HepG2 (cell line): ENCODE measurements around the gene IDNK. TPM values are rescaled to one million over a fixed set of nuclear protein-coding genes. Genes with fewer than 3 reads are reported as not detected.

Experiments used
- ATAC-seq: fragments of 200-7000 bp; cut with Tn5 transposase; 3 replicates; pipeline ENCODE4 v1.9.1; 2020; ENCODE audit warnings: mild to moderate bottlenecking, moderate library complexity
- BruUV-seq: library from RNA; stranded (reverse); fragments of 400-500 nt; replicated peaks from 2 replicates; lab custom pipeline; 2021; lab: Mats Ljungman, UMichigan
- CTCF ChIA-PET: fragments of 300-600 bp; formaldehyde crosslinking; extraction: SDS; loops from one replicate; lab custom pipeline; 2021; ENCODE audit warnings: low total read pairs, inconsistent platforms, low intra/inter-chr PET ratio; lab: Yijun Ruan, JAX
- POLR2A ChIA-PET: fragments of 350-600 bp; sonication (Branson Sonifier 250); formaldehyde crosslinking; loops from one replicate; lab custom pipeline; 2020; ENCODE audit warnings: antibody characterized with exemption, inconsistent platforms; lab: Yijun Ruan, JAX
- DNase-seq: peaks from one replicate; pipeline ENCODE4 v3.0.0-alpha.2; 2015; ENCODE audit warnings: low spot score
- FAIRE-seq: peaks from 3 replicates; lab custom pipeline; 2011; peaks lifted over from hg19 to GRCh38; lab: Jason Lieb, UNC
- H2AFZ ChIP-seq: one replicate; pipeline ENCODE4 v1.6.1; 2011; ENCODE audit warnings: low read length, inconsistent platforms
- H3K27ac ChIP-seq: fragments of 300-600 bp; 3 replicates; pipeline ENCODE4 v1.8.0; 2011; ENCODE audit warnings: mixed run types, mild to moderate bottlenecking, mixed read lengths, low read length, inconsistent platforms; ENCODE audit not compliant: insufficient read depth; ENCODE audit errors: extremely low read length
- H3K27me3 ChIP-seq, 2 experiments: fragments of 200-600 bp in 1 of 2; 2 replicates in 1 of 2; 3 replicates in 1 of 2; pipeline versions ENCODE4 v1.6.0 to v1.8.0; 2011; ENCODE audit warnings: low read length in 2 of 2, mild to moderate bottlenecking in 2 of 2, moderate library complexity in 2 of 2, inconsistent platforms in 1 of 2; ENCODE audit not compliant: insufficient read depth in 2 of 2, control insufficient read depth in 1 of 2
- H3K36me3 ChIP-seq, 2 experiments: fragments of 200-600 bp in 1 of 2; replicated peaks in 1 of 2; 2 replicates in 1 of 2; 3 replicates in 1 of 2; pipeline versions ENCODE4 v1.5.1 to v1.8.0; 2011; ENCODE audit warnings: low read length in 2 of 2, inconsistent platforms in 1 of 2; ENCODE audit not compliant: insufficient read depth in 2 of 2, control insufficient read depth in 1 of 2
- H3K4me1 ChIP-seq: 2 replicates; pipeline ENCODE4 v1.5.1; 2012; ENCODE audit warnings: low read length, inconsistent platforms; ENCODE audit not compliant: insufficient read depth
- H3K4me2 ChIP-seq: 2 replicates; pipeline ENCODE4 v1.6.0; 2011; ENCODE audit warnings: low read depth, low read length, inconsistent platforms
- H3K4me3 ChIP-seq, 3 experiments: fragments of 200-600 bp in 1 of 3; sonication (generic), shearing (Covaris generic) in 1 of 3; replicated peaks in 1 of 3; 2 replicates each; pipeline ENCODE4 v1.5.1; 2011 to 2016; ENCODE audit warnings: low read length in 3 of 3, inconsistent platforms in 2 of 3, low read depth in 2 of 3, mild to moderate bottlenecking in 2 of 3, control low read depth in 1 of 3, mixed read lengths in 1 of 3; ENCODE audit not compliant: insufficient read depth in 1 of 3
- H3K79me2 ChIP-seq: one replicate; pipeline ENCODE4 v1.6.1; 2011; ENCODE audit warnings: low read length, inconsistent platforms; ENCODE audit not compliant: insufficient read depth
- H3K9ac ChIP-seq: 2 replicates; pipeline ENCODE4 v1.6.0; 2011; ENCODE audit warnings: mild to moderate bottlenecking, low read depth, low read length, inconsistent platforms; ENCODE audit not compliant: insufficient read depth
- H3K9me3 ChIP-seq: 2 replicates; pipeline ENCODE4 v1.5.1; 2012; ENCODE audit warnings: mild to moderate bottlenecking, low read length
- H4K20me1 ChIP-seq: 2 replicates; pipeline ENCODE4 v1.6.0; 2011; ENCODE audit warnings: inconsistent platforms, mild to moderate bottlenecking, low read length, moderate library complexity; ENCODE audit not compliant: insufficient read depth
- BHLHE40 ChIP-seq: IDR thresholded peaks from 2 replicates; pipeline ENCODE4 v1.6.1; 2011; ENCODE audit warnings: low read length, improper control_type of control experiment
- CAMTA2 ChIP-seq: sonication (generic); formaldehyde crosslinking; IDR thresholded peaks from 2 replicates; pipeline ENCODE4 v1.4.0; 2020; ENCODE audit warnings: mild to moderate bottlenecking, missing genetic modification reagents, borderline replicate concordance
- CREM ChIP-seq, 2 experiments: sonication (generic) in 1 of 2; formaldehyde crosslinking in 1 of 2; IDR thresholded peaks; 2 replicates each; pipeline versions ENCODE4 v1.4.0 to v1.6.1; 2016 to 2020; ENCODE audit warnings: antibody characterized with exemption in 1 of 2, mild to moderate bottlenecking in 1 of 2, missing genetic modification reagents in 1 of 2
- FLYWCH1 ChIP-seq: sonication (generic); formaldehyde crosslinking; IDR thresholded peaks from 2 replicates; pipeline ENCODE4 v1.8.1; 2023; ENCODE audit warnings: mild to moderate bottlenecking, missing genetic modification reagents
- KMT2B ChIP-seq: IDR thresholded peaks from 2 replicates; pipeline ENCODE4 v1.6.1; 2016; ENCODE audit warnings: missing genetic modification reagents, missing compliant biosample characterization
- PLRG1 ChIP-seq: fragments of 450-650 bp; conservative IDR thresholded peaks from 2 replicates; pipeline ENCODE4 v1.6.1; 2016
- PPARG ChIP-seq: conservative IDR thresholded peaks from 2 replicates; pipeline ENCODE4 v1.6.1; 2016; ENCODE audit warnings: missing biosample characterization, missing genetic modification reagents
- SALL1 ChIP-seq: sonication (generic); formaldehyde crosslinking; IDR thresholded peaks from 2 replicates; pipeline ENCODE4 v1.8.0; 2022; ENCODE audit warnings: mild to moderate bottlenecking, missing genetic modification reagents
- ZNF768 ChIP-seq: sonication (generic); formaldehyde crosslinking; IDR thresholded peaks from 2 replicates; pipeline ENCODE4 v1.4.0; 2020; ENCODE audit warnings: missing genetic modification reagents
- ZNF883 ChIP-seq: sonication (generic); formaldehyde crosslinking; IDR thresholded peaks from 2 replicates; pipeline ENCODE4 v1.5.1; 2020; ENCODE audit warnings: mild to moderate bottlenecking, missing genetic modification reagents; ENCODE audit errors: not compliant biosample characterization
- WGBS: methylation state at CpG from one replicate; pipeline ENCODE4 v1.1.6; 2017; ENCODE audit warnings: low lambda C conversion rate; 5-methylcytosine and 5-hydroxymethylcytosine counted together
- in situ Hi-C: cut with HindIII; loops from 2 replicates; pipeline ENCODE4 v1.10.0; 2017; ENCODE audit warnings: low pct_unique_long_range_greater_than_20kb; ENCODE audit not compliant: extremely low pct_ligation_motif_present
- intact Hi-C: fragments of 100-400 bp; cut with micrococcal nuclease; formaldehyde crosslinking; loops from one replicate; pipeline ENCODE4 v1.10.0; 2022; ENCODE audit not compliant: unreplicated experiment
- polyA plus RNA-seq, 8 experiments: library from polyadenylated mRNA; depleted of rRNA in 3 of 8; stranded (reverse) in 7 of 8; unstranded in 1 of 8; fragments of >200 nt; fragmentation: Illumina TruSeq in 4 of 8; extraction: Trizol in 4 of 8; gene quantifications; 2 replicates each; pipeline versions ENCODE4 v1.2.1 to v1.2.3, GENCODE V29; 2011 to 2016; ENCODE audit warnings: low read depth in 4 of 8, missing spikeins in 1 of 8, mixed read lengths in 1 of 8; ENCODE audit not compliant: insufficient read depth in 1 of 8
- total RNA-seq, 5 experiments: library from RNA; depleted of rRNA; stranded (reverse); fragments of >200 nt; fragmentation: Illumina TruSeq; extraction: Trizol; gene quantifications; 2 replicates each; pipeline ENCODE4 v1.2.3, GENCODE V29; 2016; ENCODE audit warnings: low read depth in 1 of 5
- TF ChIP-seq, protein P1 (sequence below): sonication (generic); formaldehyde crosslinking; IDR thresholded peaks from 2 replicates; pipeline ENCODE4 v1.4.0; 2020; ENCODE audit warnings: missing genetic modification reagents, borderline replicate concordance
- TF ChIP-seq, protein P2 (sequence below), 2 experiments: fragments of 450-650 bp in 1 of 2; sonication (generic) in 1 of 2; formaldehyde crosslinking; IDR thresholded peaks; 2 replicates each; pipeline versions ENCODE4 v1.5.0 to v1.8.0; 2020 to 2022; ENCODE audit warnings: mild to moderate bottlenecking in 1 of 2, missing genetic modification reagents in 1 of 2
- TF ChIP-seq, protein P3 (sequence below): conservative IDR thresholded peaks from 2 replicates; pipeline ENCODE4 v1.6.1; 2018; ENCODE audit warnings: missing genetic modification reagents
- TF ChIP-seq, protein P4 (sequence below): IDR thresholded peaks from 2 replicates; pipeline ENCODE4 v1.6.1; 2016; ENCODE audit warnings: missing biosample characterization, missing genetic modification reagents, low read depth

IDNK gene
- total and polyA plus RNA-seq, 2 of the 13 experiments (the other 11 are each of a cell fraction or from before 2014, with no cell fraction given) = 3.1 to 4.8 TPM

DNA sequence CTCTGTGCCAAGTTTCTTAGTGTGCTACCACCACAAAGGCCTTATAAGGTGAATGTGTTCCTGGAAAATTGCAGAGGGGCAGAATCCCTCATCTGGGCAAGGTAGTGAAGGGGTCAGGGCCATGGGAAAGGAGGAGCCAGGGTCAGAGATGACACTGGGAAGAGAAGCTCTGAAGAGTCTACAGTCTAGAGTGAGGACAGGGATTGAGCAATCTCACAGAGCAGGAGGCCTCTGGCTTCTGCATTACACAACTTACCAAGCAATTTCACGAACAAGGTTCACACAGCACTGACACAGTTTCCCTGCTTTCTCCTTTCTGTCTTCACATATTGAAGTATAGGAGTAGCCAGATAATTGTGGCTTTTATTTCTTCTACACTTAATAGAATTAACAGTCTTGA is 24.5 kb upstream of the IDNK start (continued):
- TF ChIP-seq, protein P1, sequence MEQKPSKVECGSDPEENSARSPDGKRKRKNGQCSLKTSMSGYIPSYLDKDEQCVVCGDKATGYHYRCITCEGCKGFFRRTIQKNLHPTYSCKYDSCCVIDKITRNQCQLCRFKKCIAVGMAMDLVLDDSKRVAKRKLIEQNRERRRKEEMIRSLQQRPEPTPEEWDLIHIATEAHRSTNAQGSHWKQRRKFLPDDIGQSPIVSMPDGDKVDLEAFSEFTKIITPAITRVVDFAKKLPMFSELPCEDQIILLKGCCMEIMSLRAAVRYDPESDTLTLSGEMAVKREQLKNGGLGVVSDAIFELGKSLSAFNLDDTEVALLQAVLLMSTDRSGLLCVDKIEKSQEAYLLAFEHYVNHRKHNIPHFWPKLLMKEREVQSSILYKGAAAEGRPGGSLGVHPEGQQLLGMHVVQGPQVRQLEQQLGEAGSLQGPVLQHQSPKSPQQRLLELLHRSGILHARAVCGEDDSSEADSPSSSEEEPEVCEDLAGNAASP (CRISPR knock-in tag) = peak; percentile 47; the same call in 1 of the 2 replicates
- peak; percentile 47; the same call in 1 of the 2 replicates for TF ChIP-seq SALL1 (CRISPR knock-in tag)

DNA sequence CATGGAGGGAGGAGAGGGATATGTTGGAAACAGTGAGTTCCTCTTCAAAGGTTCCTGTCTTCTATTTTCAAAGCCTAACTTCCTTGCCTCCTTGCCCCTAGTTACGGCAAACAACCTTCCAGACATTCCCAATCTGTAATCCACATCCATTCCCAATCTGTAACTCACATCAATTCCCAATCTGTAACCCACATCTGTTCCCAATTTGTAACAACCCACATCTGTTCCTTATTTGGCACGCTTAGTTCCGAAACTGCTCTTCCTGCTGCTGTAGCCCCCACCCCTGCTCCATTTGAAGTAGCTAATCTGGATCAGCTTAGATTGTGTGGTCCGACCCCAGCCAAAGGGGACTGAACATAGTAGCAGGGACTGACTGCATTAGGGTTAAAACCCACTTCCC is 23.9 kb upstream of the IDNK start:
- H3K27ac ChIP-seq = no peak overlapping the region
- no peak overlapping the region for H3K9ac ChIP-seq
- no peaks in the 10 kb centered on the region for H3K79me2 ChIP-seq
- H3K36me3 ChIP-seq = no peaks in the 10 kb centered on the region
- DNase-seq (no peak), FAIRE-seq (no peak)
- no peaks in the 10 kb centered on the region for H3K9me3 ChIP-seq
- no peaks in the 10 kb centered on the region for H3K27me3 ChIP-seq
- H3K4me3 ChIP-seq = no peak overlapping the region
- no TSS peak for BruUV-seq
- 94% methylated on average over 4 of the region's 4 CpGs for WGBS
- intact Hi-C loops = no loop called here
- CTCF ChIA-PET = no interaction called here
- H2AFZ ChIP-seq = no peak overlapping the region
- POLR2A ChIA-PET = no interaction called here
- TF ChIP-seq PLRG1 (no peak), CREM (IDR thresholded peaks at IDR 0.05) (no peak), CREM (CRISPR knock-in tag; IDR thresholded peaks at IDR 0.05) (no peak), ZNF883 (CRISPR knock-in tag) (no peak), PPARG (CRISPR knock-in tag) (no peak), ZNF768 (no peak), CAMTA2 (CRISPR knock-in tag) (no peak), KMT2B (no peak), BHLHE40 (no peak), FLYWCH1 (CRISPR knock-in tag) (no peak)
- TF ChIP-seq, protein P2, sequence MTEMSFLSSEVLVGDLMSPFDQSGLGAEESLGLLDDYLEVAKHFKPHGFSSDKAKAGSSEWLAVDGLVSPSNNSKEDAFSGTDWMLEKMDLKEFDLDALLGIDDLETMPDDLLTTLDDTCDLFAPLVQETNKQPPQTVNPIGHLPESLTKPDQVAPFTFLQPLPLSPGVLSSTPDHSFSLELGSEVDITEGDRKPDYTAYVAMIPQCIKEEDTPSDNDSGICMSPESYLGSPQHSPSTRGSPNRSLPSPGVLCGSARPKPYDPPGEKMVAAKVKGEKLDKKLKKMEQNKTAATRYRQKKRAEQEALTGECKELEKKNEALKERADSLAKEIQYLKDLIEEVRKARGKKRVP (CRISPR knock-in tag; IDR thresholded peaks at IDR 0.05) = no peak
- TF ChIP-seq, protein P3, sequence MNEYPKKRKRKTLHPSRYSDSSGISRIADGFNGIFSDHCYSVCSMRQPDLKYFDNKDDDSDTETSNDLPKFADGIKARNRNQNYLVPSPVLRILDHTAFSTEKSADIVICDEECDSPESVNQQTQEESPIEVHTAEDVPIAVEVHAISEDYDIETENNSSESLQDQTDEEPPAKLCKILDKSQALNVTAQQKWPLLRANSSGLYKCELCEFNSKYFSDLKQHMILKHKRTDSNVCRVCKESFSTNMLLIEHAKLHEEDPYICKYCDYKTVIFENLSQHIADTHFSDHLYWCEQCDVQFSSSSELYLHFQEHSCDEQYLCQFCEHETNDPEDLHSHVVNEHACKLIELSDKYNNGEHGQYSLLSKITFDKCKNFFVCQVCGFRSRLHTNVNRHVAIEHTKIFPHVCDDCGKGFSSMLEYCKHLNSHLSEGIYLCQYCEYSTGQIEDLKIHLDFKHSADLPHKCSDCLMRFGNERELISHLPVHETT (CRISPR knock-in tag) = no peak
- TF ChIP-seq, protein P4, sequence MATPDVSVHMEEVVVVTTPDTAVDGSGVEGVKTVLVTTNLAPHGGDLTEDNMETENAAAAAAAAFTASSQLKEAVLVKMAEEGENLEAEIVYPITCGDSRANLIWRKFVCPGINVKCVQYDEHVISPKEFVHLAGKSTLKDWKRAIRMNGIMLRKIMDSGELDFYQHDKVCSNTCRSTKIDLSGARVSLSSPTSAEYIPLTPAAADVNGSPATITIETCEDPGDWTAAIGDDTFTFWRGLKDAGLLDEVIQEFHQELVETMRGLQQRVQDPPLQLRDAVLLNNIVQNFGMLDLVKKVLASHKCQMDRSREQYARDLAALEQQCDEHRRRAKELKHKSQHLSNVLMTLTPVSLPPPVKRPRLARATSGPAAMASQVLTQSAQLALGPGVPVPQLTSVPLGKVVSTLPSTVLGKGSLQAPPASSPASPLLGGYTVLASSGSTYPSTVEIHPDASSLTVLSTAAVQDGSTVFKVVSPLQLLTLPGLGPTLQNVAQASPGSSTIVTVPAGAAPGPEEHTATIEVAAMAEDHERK (CRISPR knock-in tag) = no peak
- TF ChIP-seq, all 625 proteins: peak for 0
- Histone ChIP-seq H4K20me1 (no peaks in the 10 kb centered on the region), H3K4me1 (peaks cover 22% of the 10 kb centered on the region), H3K4me2 (peak overlapping the region; percentile 37; the same call in 1 of the 2 replicates)
- in situ Hi-C loops = no loop called here
- no peak for ATAC-seq
